ENCODE results near the gene ASTL. TPM values are rescaled to one million over a fixed set of nuclear protein-coding genes. Genes with fewer than 3 reads are reported as not detected.

ASTL gene
- polyA plus RNA-seq, 2 donors = 0.26 to 0.32 TPM

GRCh38 chr2:96095116-96095636, 43.1 kb downstream of the ASTL start:
- 79 to 83% methylated on average over 7 of the region's 7 CpGs for WGBS, 2 donors
- no peaks in the 10 kb centered on the region for H3K9me3 ChIP-seq (ENCODE audit: control insufficient read depth in 2 of 2, insufficient read depth in 1 of 2, low read depth in 1 of 2, low read length in 1 of 2)
- peaks cover 2% of the 10 kb centered on the region in 2 donors for H3K4me1 ChIP-seq (ENCODE audit: control insufficient read depth in 2 of 2, insufficient read depth in 2 of 2, low read length in 1 of 2)
- no peak overlapping the region for H3K27ac ChIP-seq (ENCODE audit: low read depth in 2 of 2, low read length in 1 of 2)
- H3K36me3 ChIP-seq (ENCODE audit: control insufficient read depth in 2 of 2, insufficient read depth in 2 of 2, low read length in 1 of 2) = no peaks in the 10 kb centered on the region
- no peak overlapping the region for H3K4me3 ChIP-seq (ENCODE audit: low read depth in 1 of 2, low read length in 2 of 2)
- no peaks in the 10 kb centered on the region for H3K27me3 ChIP-seq (ENCODE audit: control insufficient read depth in 1 of 2, insufficient read depth in 2 of 2, low read length in 2 of 2)

GRCh38 chr2:96093528-96093927, 44.8 kb downstream of the ASTL start:
- 88 to 92% methylated on average over 4 of the region's 4 CpGs for WGBS, 2 donors
- peaks cover 2% of the 10 kb centered on the region in 2 donors for H3K4me1 ChIP-seq (ENCODE audit: control insufficient read depth in 2 of 2, insufficient read depth in 2 of 2, low read length in 1 of 2)
- H3K27me3 ChIP-seq (ENCODE audit: control insufficient read depth in 1 of 2, insufficient read depth in 2 of 2, low read length in 2 of 2) = no peaks in the 10 kb centered on the region
- no peaks in the 10 kb centered on the region for H3K36me3 ChIP-seq (ENCODE audit: control insufficient read depth in 2 of 2, insufficient read depth in 2 of 2, low read length in 1 of 2)
- no peaks in the 10 kb centered on the region for H3K9me3 ChIP-seq (ENCODE audit: control insufficient read depth in 2 of 2, insufficient read depth in 1 of 2, low read depth in 1 of 2, low read length in 1 of 2)
- H3K4me3 ChIP-seq (ENCODE audit: low read depth in 1 of 2, low read length in 2 of 2) = no peak overlapping the region
- no peak overlapping the region for H3K27ac ChIP-seq (ENCODE audit: low read depth in 2 of 2, low read length in 1 of 2)

- Histone ChIP-seq H3K4me3 (ENCODE audit: low read depth in 1 of 2, low read length in 2 of 2) (no peak overlapping the region), H3K4me1 (ENCODE audit: control insufficient read depth in 2 of 2, insufficient read depth in 2 of 2, low read length in 1 of 2) (peaks cover 0 to 2% of the 10 kb centered on the region in 2 donors), H3K36me3 (ENCODE audit: control insufficient read depth in 2 of 2, insufficient read depth in 2 of 2, low read length in 1 of 2) (no peaks in the 10 kb centered on the region), H3K27me3 (ENCODE audit: control insufficient read depth in 1 of 2, insufficient read depth in 2 of 2, low read length in 2 of 2) (no peaks in the 10 kb centered on the region), H3K27ac (ENCODE audit: low read depth in 2 of 2, low read length in 1 of 2) (no peak overlapping the region), H3K9me3 (ENCODE audit: control insufficient read depth in 2 of 2, insufficient read depth in 1 of 2, low read depth in 1 of 2, low read length in 1 of 2) (no peaks in the 10 kb centered on the region)
- 88% methylated on average over 3 of the region's 3 CpGs for WGBS, 2 donors
These were observed 45.4 kb downstream of the ASTL start for GRCh38 chr2:96092951-96093350.

DNA sequence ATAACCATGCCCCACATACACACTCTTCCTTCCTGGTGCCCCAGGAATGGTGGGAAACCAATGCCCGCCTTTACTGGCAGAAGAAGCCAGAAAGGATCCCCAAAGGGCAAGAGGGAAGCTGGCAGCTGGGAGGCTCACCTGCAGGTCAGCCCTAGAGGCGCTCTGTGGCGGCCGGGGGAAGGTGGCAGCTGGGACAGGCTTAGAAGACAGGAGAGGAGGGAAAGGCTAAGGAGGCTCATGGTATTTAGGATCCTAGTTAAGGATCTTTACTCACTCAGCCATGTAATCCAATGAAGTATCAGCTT, 45.8 kb downstream of the ASTL start:
- Histone ChIP-seq H3K27ac (ENCODE audit: low read depth in 2 of 2, low read length in 1 of 2) (no peak overlapping the region), H3K4me1 (ENCODE audit: control insufficient read depth in 2 of 2, insufficient read depth in 2 of 2, low read length in 1 of 2) (peaks cover 0 to 2% of the 10 kb centered on the region in 2 donors), H3K4me3 (ENCODE audit: low read depth in 1 of 2, low read length in 2 of 2) (no peak overlapping the region), H3K27me3 (ENCODE audit: control insufficient read depth in 1 of 2, insufficient read depth in 2 of 2, low read length in 2 of 2) (no peaks in the 10 kb centered on the region), H3K9me3 (ENCODE audit: control insufficient read depth in 2 of 2, insufficient read depth in 1 of 2, low read depth in 1 of 2, low read length in 1 of 2) (no peaks in the 10 kb centered on the region), H3K36me3 (ENCODE audit: control insufficient read depth in 2 of 2, insufficient read depth in 2 of 2, low read length in 1 of 2) (no peaks in the 10 kb centered on the region)
- 85 to 87% methylated on average over 4 of the region's 4 CpGs for WGBS, 2 donors

DNA sequence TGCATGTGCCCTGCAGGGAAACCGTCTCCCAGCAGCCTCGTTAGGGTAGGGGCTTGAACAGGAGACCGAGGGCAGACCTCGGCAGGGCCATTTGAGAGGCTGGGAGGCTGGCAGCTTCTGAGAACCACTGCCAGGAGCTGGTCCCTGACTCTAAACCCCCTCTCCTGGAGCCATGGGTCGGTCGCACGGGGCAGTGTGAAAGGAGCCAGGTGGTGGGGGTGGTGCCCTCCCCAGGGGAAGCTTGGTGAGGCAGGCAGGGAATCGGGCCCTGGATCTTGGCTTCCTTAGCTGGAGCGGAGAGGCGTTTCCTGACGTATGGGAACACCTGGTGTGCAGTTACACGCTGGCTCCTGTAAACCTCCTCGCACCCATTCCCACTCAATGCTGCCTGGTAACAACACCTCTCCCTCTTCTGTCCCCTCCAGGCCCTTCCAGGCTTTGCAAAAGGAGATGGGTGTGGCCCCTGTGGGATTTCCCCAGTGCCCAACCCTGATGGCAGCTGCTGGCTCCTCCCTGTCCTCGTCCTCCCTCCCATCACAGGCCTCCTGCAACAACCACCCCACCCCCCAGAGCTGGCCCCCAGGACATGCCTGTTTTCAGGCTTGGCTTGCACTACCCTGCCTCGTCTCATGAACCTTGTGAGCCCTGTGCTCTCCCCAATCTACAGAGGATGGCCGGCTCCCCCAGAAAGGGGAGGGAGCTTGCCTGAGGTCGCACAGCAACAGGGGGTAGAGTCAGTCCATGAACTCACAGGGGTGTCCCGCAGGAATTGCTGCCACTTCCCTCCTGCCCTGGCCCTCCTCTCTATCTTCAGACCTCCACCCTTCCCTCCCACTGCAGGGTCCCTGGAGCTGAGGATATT, 46.4 kb downstream of the ASTL start:
- Histone ChIP-seq H3K4me1 (ENCODE audit: control insufficient read depth in 2 of 2, insufficient read depth in 2 of 2, low read length in 1 of 2) (peaks cover 0 to 2% of the 10 kb centered on the region in 2 donors), H3K9me3 (ENCODE audit: control insufficient read depth in 2 of 2, insufficient read depth in 1 of 2, low read depth in 1 of 2, low read length in 1 of 2) (no peaks in the 10 kb centered on the region), H3K4me3 (ENCODE audit: low read depth in 1 of 2, low read length in 2 of 2) (no peak overlapping the region), H3K27ac (ENCODE audit: low read depth in 2 of 2, low read length in 1 of 2) (no peak overlapping the region), H3K27me3 (ENCODE audit: control insufficient read depth in 1 of 2, insufficient read depth in 2 of 2, low read length in 2 of 2) (no peaks in the 10 kb centered on the region), H3K36me3 (ENCODE audit: control insufficient read depth in 2 of 2, insufficient read depth in 2 of 2, low read length in 1 of 2) (no peaks in the 10 kb centered on the region)
- 42 to 50% methylated on average over 18 of the region's 18 CpGs for WGBS, 2 donors

DNA sequence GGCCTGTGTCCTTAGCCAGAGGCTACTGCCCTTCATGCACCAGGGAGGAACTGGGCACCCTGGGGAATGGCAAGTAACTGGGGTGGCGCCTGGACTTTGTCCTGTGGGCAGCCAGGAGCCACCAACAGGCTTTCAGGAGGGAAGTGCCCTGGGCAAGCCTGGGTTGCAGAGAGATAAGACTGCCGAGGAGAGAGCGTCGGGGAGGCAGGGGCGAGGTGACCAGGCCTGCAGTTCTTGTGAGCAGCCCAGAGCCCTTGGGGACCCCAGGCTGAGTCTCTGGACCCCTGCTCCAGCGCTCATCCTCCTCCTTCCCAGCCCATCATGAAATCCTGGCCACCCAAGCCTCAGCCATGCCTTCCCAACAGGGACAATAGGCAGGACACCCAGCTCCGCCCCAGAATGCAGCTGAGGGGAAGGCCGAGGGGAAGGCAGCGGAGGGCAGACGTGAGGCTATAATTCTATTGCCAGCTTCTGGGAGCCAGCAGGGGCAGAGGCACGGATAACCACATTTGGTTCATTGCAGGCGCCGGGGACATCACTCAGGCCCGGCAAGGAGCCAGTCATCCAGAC, 47.1 kb downstream of the ASTL start:
- Histone ChIP-seq H3K27ac (ENCODE audit: low read depth in 2 of 2, low read length in 1 of 2) (no peak overlapping the region), H3K9me3 (ENCODE audit: control insufficient read depth in 2 of 2, insufficient read depth in 1 of 2, low read depth in 1 of 2, low read length in 1 of 2) (no peaks in the 10 kb centered on the region), H3K27me3 (ENCODE audit: control insufficient read depth in 1 of 2, insufficient read depth in 2 of 2, low read length in 2 of 2) (no peaks in the 10 kb centered on the region), H3K4me1 (ENCODE audit: control insufficient read depth in 2 of 2, insufficient read depth in 2 of 2, low read length in 1 of 2) (peaks cover 0 to 2% of the 10 kb centered on the region in 2 donors), H3K36me3 (ENCODE audit: control insufficient read depth in 2 of 2, insufficient read depth in 2 of 2, low read length in 1 of 2) (no peaks in the 10 kb centered on the region), H3K4me3 (ENCODE audit: low read depth in 1 of 2, low read length in 2 of 2) (no peak overlapping the region)
- 68 to 71% methylated on average over 14 of the region's 14 CpGs for WGBS, 2 donors

DNA sequence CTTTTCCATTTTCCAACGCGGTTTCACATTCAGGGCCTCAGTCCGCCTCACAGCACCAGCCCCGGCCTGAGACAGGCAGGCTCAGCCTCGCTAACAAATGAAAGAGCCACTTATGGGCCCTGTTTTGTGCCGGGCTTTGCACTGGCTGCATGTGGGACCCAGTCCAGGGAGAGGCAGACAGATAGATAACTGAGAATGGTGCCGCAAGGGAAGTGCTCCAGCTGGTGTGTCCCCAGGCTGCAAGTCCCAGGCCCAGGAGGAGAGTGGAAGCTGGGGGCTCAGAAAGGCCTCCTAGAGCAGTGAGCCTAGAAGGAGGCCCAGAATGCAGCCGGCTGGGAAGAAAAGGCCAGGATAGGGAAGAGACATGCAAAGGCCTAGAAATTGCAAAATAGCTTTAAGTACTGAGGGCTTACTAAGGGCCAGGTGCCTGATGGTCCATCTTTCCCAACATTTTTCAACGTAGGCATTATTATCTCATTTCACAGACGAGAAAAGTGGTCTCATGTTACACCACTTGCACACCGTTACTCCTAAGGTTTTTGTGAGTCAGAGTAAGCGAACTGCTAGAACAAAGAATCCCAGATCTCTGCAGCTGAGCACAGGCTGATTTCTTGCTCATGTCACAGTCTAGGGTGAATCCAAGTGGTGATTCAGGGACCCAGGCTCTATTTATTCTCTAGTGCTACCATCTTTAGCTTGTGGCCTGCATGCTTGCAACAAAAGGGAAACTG, 47.9 kb downstream of the ASTL start:
- H3K9me3 ChIP-seq (ENCODE audit: control insufficient read depth in 2 of 2, insufficient read depth in 1 of 2, low read depth in 1 of 2, low read length in 1 of 2) = no peaks in the 10 kb centered on the region
- WGBS, 2 donors = 89 to 90% methylated on average over 12 of the region's 12 CpGs

DNA sequence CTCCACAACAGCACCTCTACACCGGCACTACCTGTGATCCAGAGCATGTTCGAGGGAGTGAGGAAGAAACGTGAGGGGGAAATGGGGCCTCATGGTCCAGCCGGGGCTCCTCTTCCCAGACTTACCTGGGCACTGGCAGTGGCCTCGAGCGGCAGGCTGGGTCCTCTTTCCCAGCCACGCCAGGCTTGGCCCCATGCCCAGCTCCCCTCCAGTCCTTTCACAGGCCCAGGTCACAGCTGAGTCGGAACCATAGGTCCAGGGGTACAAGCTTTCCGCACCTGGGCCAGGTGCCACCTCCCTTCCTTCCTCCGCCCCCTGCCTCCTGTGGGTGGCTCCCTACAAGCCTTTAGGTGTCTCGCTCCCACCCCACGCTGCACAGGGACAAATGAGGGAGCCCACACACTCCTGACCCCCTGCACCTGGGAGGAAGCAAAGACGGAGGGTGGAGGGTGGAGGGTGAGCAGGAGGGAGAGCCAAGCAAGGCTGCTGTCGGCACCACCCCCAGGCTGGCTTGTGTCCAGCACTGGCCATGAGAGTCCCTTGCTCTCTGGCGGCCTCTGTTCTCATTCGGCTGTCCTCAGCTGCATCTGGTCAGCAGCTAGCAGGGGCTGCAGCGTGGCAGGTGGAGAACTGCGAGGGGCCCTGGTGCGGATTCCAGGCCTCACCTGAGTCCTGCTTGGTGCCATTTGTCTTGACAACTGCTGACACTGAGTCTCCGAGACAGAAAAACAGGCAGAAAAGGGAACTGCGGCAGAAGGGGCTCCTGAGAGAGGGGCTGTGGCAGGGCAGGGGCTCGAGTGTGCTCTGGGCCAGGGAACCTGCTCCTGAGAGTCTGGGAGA, 48.7 kb downstream of the ASTL start:
- H3K27me3 ChIP-seq (ENCODE audit: control insufficient read depth in 1 of 2, insufficient read depth in 2 of 2, low read length in 2 of 2) = no peaks in the 10 kb centered on the region
- H3K27ac ChIP-seq (ENCODE audit: low read depth in 2 of 2, low read length in 1 of 2) = no peak overlapping the region
- WGBS, 2 donors = 66 to 77% methylated on average over 21 to 22 of the region's 22 CpGs
- H3K4me1 ChIP-seq (ENCODE audit: control insufficient read depth in 2 of 2, insufficient read depth in 2 of 2, low read length in 1 of 2) = peaks cover 2% of the 10 kb centered on the region in 2 donors
- no peaks in the 10 kb centered on the region for H3K36me3 ChIP-seq (ENCODE audit: control insufficient read depth in 2 of 2, insufficient read depth in 2 of 2, low read length in 1 of 2)
- no peaks in the 10 kb centered on the region for H3K9me3 ChIP-seq (ENCODE audit: control insufficient read depth in 2 of 2, insufficient read depth in 1 of 2, low read depth in 1 of 2, low read length in 1 of 2)
- H3K4me3 ChIP-seq (ENCODE audit: low read depth in 1 of 2, low read length in 2 of 2) = no peak overlapping the region

More for the DNA sequence above, 47.9 kb downstream of the ASTL start:
- no peak overlapping the region for H3K27ac ChIP-seq (ENCODE audit: low read depth in 2 of 2, low read length in 1 of 2)
- peaks cover 2% of the 10 kb centered on the region in 2 donors for H3K4me1 ChIP-seq (ENCODE audit: control insufficient read depth in 2 of 2, insufficient read depth in 2 of 2, low read length in 1 of 2)
- H3K27me3 ChIP-seq (ENCODE audit: control insufficient read depth in 1 of 2, insufficient read depth in 2 of 2, low read length in 2 of 2) = no peaks in the 10 kb centered on the region
- H3K4me3 ChIP-seq (ENCODE audit: low read depth in 1 of 2, low read length in 2 of 2) = no peak overlapping the region
- no peaks in the 10 kb centered on the region for H3K36me3 ChIP-seq (ENCODE audit: control insufficient read depth in 2 of 2, insufficient read depth in 2 of 2, low read length in 1 of 2)
